GM21576 (cell line): ENCODE results near the gene UBE2B.

Experiments used
- ATAC-seq: cut with Tn5 transposase; IDR thresholded peaks from one replicate; pipeline ENCODE4 v1.9.1; 2021; ENCODE audit warnings: mild to moderate bottlenecking, moderate library complexity; ENCODE audit not compliant: unreplicated experiment

The UBE2B gene

GRCh38 chr5:134436523-134437339 is 65.4 kb downstream of the UBE2B start:
- ATAC-seq: peak; percentile 93

DNA sequence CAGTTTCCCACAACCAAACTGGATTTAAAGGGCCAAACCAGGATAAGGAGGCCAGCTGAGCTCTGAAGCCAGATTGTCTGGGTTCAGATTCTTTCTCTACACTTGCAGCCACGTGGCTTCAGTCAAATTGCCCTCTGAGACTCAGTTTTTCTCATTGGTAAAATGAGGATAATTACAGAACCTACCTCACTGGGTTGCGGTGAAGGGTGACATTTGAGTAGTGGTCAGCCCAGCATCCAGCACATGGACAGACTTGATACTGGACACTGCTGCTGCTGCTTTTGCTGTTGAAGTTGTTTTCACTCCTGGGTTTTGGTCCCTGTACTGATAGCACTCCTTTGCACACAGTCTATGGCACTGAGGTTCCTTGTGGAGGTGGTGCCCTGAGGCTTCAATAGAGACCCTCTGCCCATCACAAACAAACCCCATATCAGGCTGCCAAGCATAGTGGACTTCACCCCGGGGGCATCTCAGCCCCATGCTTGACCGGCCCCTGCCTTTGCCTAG is 66.0 kb downstream of the UBE2B start:
- peak; percentile 6 for ATAC-seq

DNA sequence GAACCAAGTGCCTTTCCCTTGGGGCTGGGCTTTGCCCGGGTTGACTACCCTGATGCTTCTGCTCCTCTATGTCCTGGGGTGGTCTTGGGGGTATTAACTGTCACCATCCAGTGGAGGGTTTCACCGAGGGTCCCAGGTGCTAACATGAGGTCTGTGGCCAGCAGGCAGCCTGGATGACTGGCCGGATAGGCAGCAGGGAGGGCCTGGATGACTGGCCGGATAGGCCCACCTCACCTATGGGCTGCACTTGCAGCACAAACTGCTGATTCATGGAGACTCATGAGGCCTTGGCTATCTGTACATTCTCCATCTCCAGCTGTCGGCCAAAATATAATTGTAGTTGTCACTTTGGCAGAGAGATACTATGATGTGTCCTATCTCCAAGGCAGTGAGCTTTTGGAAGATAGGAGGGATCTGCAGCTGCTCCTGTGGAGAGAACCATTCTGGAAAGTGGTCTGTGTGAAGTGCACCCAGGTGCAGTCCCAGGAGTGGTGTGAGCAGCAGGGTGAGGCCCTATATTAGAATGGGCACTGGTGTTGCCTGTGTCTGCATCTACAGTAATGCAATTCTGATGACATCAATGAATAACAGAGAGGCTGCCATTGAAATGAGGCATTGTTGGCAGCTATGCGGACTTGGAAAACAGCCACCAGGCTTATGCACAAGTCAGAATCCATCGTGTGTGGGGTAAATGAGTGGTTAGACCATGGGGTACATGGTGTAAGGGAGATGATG is 66.6 kb downstream of the UBE2B start:
- no peak for ATAC-seq

GRCh38 chr5:134438721-134439123 is 67.4 kb downstream of the UBE2B start:
- ATAC-seq: no peak

DNA sequence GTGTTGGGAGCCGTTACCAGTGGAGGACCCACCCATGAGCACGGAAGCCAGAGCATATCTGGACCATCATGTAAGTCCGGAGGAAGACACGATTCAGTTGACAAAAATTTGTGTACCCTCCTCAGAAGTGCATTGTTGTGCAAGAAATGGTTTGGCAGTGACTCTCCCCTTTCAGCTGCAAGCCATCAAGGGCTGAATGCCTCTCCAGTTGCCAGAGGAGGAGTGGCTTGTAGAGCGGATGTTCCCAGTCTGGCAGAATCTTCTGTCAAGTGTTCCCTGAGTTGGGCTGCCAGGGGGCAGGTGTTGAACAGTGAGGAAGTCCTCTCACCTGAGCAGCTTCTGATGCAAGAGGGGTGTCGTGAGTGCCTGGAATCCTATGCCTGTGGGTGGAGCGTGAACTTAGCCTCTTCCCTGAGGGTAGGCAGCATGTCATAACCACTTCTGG is 67.9 kb downstream of the UBE2B start:
- ATAC-seq: no peak

- ATAC-seq: no peak
These were observed 68.9 kb downstream of the UBE2B start for GRCh38 chr5:134440201-134440755.
